ENCODE measurements around the gene COG7. TPM values are rescaled to one million over a fixed set of nuclear protein-coding genes. Genes with fewer than 3 reads are reported as not detected.

COG7 gene
- total RNA-seq, 1 experiment from 2014 or later, result 29.4 TPM

DNA sequence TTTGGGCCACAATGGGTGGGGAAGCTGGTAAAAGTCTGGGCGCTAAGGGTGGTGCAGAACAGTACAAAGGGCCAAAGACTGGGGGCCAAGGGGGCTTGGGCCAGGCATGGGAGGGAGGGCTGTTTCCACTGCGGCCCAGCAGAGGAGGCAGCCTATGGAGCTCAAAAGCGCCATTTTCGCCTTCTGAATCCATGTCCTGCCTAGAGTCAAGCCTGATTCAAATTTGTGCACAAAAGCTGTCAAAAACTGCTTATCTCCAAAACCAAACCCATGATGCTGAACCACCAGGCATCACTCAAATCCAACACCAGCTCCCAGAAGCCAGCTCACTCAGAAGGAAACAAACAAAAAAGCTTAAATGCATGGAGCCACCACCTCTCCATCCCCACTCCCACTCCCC, 16.0 kb downstream of the COG7 start:
- CTCF ChIA-PET, result interaction anchor here (4.0 kb wide), 1 partner anchor 254 kb away, joined by 54 read pairs; the partner anchor contains the start of gene SCNN1G
- Mint-ChIP-seq H3K9me3 (ENCODE audit: low read depth, unreplicated experiment) (no peaks in the 10 kb centered on the region), H3K4me1 (ENCODE audit: low read depth, unreplicated experiment) (no peaks in the 10 kb centered on the region), H3K27ac (ENCODE audit: unreplicated experiment) (no peak overlapping the region), H3K36me3 (ENCODE audit: insufficient read depth, unreplicated experiment) (peaks cover 18% of the 10 kb centered on the region), H3K27me3 (ENCODE audit: unreplicated experiment) (no peaks in the 10 kb centered on the region), H3K4me3 (ENCODE audit: low read depth, unreplicated experiment) (no peak overlapping the region)
- no TSS peak for BruUV-seq (replicated peaks)
- no peak for DNase-seq
- TF ChIP-seq, protein P1, sequence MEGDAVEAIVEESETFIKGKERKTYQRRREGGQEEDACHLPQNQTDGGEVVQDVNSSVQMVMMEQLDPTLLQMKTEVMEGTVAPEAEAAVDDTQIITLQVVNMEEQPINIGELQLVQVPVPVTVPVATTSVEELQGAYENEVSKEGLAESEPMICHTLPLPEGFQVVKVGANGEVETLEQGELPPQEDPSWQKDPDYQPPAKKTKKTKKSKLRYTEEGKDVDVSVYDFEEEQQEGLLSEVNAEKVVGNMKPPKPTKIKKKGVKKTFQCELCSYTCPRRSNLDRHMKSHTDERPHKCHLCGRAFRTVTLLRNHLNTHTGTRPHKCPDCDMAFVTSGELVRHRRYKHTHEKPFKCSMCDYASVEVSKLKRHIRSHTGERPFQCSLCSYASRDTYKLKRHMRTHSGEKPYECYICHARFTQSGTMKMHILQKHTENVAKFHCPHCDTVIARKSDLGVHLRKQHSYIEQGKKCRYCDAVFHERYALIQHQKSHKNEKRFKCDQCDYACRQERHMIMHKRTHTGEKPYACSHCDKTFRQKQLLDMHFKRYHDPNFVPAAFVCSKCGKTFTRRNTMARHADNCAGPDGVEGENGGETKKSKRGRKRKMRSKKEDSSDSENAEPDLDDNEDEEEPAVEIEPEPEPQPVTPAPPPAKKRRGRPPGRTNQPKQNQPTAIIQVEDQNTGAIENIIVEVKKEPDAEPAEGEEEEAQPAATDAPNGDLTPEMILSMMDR (IDR thresholded peaks at IDR 0.05; ENCODE audit: unreplicated experiment), result no peak
- intact Hi-C loops (cut with micrococcal nuclease; ENCODE audit: unreplicated experiment), result loop anchor here (10.0 kb wide), 1 partner anchor 132 kb away; the partner anchor contains the start of gene SCNN1B

DNA sequence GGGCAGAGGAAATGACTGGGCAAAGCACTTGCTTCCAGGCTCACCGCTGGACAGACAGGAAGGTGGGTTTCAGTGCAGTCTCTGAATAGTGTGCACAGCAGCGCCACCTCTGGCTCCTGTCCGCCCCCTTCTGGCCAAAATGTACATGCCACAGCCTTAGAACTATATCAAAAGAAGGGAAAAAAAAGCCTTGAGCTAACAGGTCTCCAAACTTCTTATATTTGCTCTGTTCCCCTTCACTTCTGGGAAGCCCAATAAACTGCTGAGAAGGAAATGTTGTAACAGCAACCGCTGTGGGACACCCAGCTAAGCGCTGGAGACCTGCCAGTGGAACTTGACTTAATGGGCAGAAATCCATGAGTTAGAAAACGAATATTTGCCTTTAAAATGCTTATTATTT, 17.5 kb downstream of the COG7 start:
- TF ChIP-seq, protein P1 (IDR thresholded peaks at IDR 0.05; ENCODE audit: unreplicated experiment), result peak; percentile 89
- intact Hi-C loops (cut with micrococcal nuclease; ENCODE audit: unreplicated experiment), result loop anchor here (10.0 kb wide), 1 partner anchor 131 kb away; the partner anchor contains the start of gene SCNN1B
- BruUV-seq (replicated peaks), result no TSS peak
- Mint-ChIP-seq H3K4me3 (ENCODE audit: low read depth, unreplicated experiment) (no peak overlapping the region), H3K27me3 (ENCODE audit: unreplicated experiment) (no peaks in the 10 kb centered on the region), H3K27ac (ENCODE audit: unreplicated experiment) (no peak overlapping the region), H3K36me3 (ENCODE audit: insufficient read depth, unreplicated experiment) (peaks cover 21% of the 10 kb centered on the region), H3K9me3 (ENCODE audit: low read depth, unreplicated experiment) (no peaks in the 10 kb centered on the region), H3K4me1 (ENCODE audit: low read depth, unreplicated experiment) (no peaks in the 10 kb centered on the region)
- CTCF ChIA-PET, result interaction anchor here (0.7 to 4.0 kb wide), 6 partner anchors 13 to 279 kb away, joined by 3 to 54 read pairs (median 4); partner anchors contain the start of genes COG7 and SCNN1G
- peak; percentile 79 for DNase-seq

DNA sequence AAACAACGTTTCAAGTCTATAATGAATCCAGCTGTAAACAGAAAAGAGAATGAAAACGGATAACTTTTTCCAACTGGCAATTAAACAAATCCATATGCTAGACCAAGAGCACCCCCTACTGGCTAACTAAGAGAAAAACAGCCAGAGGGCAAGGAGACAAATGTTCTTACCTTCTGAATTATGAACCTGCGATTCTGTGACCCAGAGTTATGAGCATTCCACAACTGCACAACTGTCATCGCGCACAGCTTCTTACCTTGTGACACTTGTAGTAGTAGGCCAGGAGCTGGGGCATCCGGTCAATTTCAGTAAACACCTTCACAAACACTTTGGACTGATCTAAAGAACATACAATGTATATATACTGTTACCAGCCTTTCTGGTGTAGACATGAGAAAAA, 18.6 kb downstream of the COG7 start:
- peak; percentile 54 for DNase-seq
- Mint-ChIP-seq H3K27me3 (ENCODE audit: unreplicated experiment) (no peaks in the 10 kb centered on the region), H3K4me3 (ENCODE audit: low read depth, unreplicated experiment) (no peak overlapping the region), H3K36me3 (ENCODE audit: insufficient read depth, unreplicated experiment) (peaks cover 21% of the 10 kb centered on the region), H3K9me3 (ENCODE audit: low read depth, unreplicated experiment) (no peaks in the 10 kb centered on the region), H3K4me1 (ENCODE audit: low read depth, unreplicated experiment) (no peaks in the 10 kb centered on the region), H3K27ac (ENCODE audit: unreplicated experiment) (no peak overlapping the region)
- intact Hi-C loops (cut with micrococcal nuclease; ENCODE audit: unreplicated experiment), result loop anchor here (1.0 to 10.0 kb wide), 5 partner anchors 130 to 537 kb away; partner anchors contain the start of genes SCNN1B and SCNN1G
- TF ChIP-seq, protein P1 (IDR thresholded peaks at IDR 0.05; ENCODE audit: unreplicated experiment), result peak; percentile 84
- CTCF ChIA-PET, result interaction anchor here (1.5 to 4.0 kb wide), 3 partner anchors 20 to 251 kb away, joined by 4 to 54 read pairs (median 8); partner anchors contain the start of gene SCNN1G
- no TSS peak for BruUV-seq (replicated peaks)

DNA sequence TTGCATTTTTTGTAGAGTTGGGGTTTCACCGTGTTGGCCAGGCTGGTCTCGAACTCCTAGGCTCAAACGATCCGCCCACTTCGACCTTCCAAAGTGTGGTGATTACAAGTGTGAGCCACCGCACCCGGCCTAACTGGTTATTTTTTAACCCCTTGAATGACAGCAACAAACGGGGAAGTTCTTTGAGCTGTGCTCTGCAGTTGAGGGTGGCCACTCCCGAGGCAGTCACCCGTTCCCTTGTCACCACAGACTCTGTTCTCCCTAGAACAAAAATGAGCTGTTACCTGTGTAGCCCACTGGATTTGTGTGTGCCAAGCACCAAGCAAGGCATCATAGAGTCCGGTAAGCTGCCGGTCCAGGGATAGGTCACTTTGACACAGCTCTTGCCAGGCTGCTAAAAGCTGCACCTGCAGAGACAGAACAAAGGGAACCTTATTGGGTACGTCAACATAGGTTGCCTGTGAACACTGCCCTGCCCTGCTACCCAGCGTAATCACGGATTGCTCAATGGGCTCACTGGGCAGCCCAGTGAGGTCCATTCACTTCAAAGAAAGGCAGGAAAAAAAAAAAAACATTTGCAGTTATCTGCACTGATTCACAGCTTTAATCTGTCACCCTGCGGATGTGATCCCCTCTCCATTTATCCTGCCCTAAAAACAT, 19.6 kb downstream of the COG7 start:
- TF ChIP-seq, protein P1 (IDR thresholded peaks at IDR 0.05; ENCODE audit: unreplicated experiment), result no peak
- Mint-ChIP-seq H3K4me1 (ENCODE audit: low read depth, unreplicated experiment) (no peaks in the 10 kb centered on the region), H3K4me3 (ENCODE audit: low read depth, unreplicated experiment) (no peak overlapping the region), H3K36me3 (ENCODE audit: insufficient read depth, unreplicated experiment) (peaks cover 21% of the 10 kb centered on the region), H3K9me3 (ENCODE audit: low read depth, unreplicated experiment) (no peaks in the 10 kb centered on the region), H3K27ac (ENCODE audit: unreplicated experiment) (no peak overlapping the region), H3K27me3 (ENCODE audit: unreplicated experiment) (no peaks in the 10 kb centered on the region)
- intact Hi-C loops (cut with micrococcal nuclease; ENCODE audit: unreplicated experiment), result loop anchor here (5.0 to 10.0 kb wide), 4 partner anchors 129 to 536 kb away; partner anchors contain the start of gene SCNN1B
- DNase-seq, result no peak
- CTCF ChIA-PET, result interaction anchor here (1.1 to 4.0 kb wide), 3 partner anchors 68 to 250 kb away, joined by 5 to 54 read pairs (median 8); partner anchors contain the start of gene SCNN1G
- BruUV-seq (replicated peaks), result no TSS peak
